GM12892 (cell line): Measurements from ENCODE around the gene HDAC4.

Experiments used
- DNase-seq: peaks from one replicate; pipeline ENCODE4 v3.0.0; 2011; ENCODE audit not compliant: insufficient read length
- FAIRE-seq: peaks from 2 replicates; lab custom pipeline; 2011; peaks lifted over from hg19 to GRCh38; lab: Jason Lieb, UNC
- POLR2A ChIP-seq: IDR thresholded peaks from 2 replicates; pipeline ENCODE4 v1.6.1; 2011; ENCODE audit warnings: low read depth, low read length, control low read depth
- POLR2AphosphoS5 ChIP-seq: IDR thresholded peaks from 2 replicates; pipeline ENCODE4 v1.6.1; 2011; ENCODE audit warnings: low read depth, low read length, control low read depth
- TAF1 ChIP-seq: IDR thresholded peaks from 2 replicates; pipeline ENCODE4 v1.6.1; 2011; ENCODE audit warnings: low read depth, mild to moderate bottlenecking, control low read depth, low read length, borderline replicate concordance

Gene HDAC4

GRCh38 chr2:239206851-239207250 lies 194.0 kb downstream of the HDAC4 start:
- DNase-seq (no peak), FAIRE-seq (no peak)
- TF ChIP-seq POLR2AphosphoS5, result no peak
- TF ChIP-seq POLR2A, result no peak
- TF ChIP-seq TAF1, result no peak

GRCh38 chr2:239206042-239206441 lies 194.8 kb downstream of the HDAC4 start:
- TF ChIP-seq POLR2A (no peak), TAF1 (no peak), POLR2AphosphoS5 (no peak)
- no peak for DNase-seq
- no peak for FAIRE-seq

GRCh38 chr2:239204876-239205468 lies 195.8 kb downstream of the HDAC4 start:
- FAIRE-seq (no peak), DNase-seq (no peak)
- no peak for TF ChIP-seq POLR2AphosphoS5
- TF ChIP-seq TAF1, result no peak
- TF ChIP-seq POLR2A, result no peak

GRCh38 chr2:239204136-239204875 lies 196.5 kb downstream of the HDAC4 start:
- FAIRE-seq, result no peak
- no peak for DNase-seq
- TF ChIP-seq POLR2AphosphoS5 (no peak), POLR2A (no peak), TAF1 (no peak)

GRCh38 chr2:239203443-239204135 lies 197.2 kb downstream of the HDAC4 start:
- FAIRE-seq, result no peak
- no peak for DNase-seq
- TF ChIP-seq TAF1 (no peak), POLR2AphosphoS5 (no peak), POLR2A (no peak)

- TF ChIP-seq POLR2AphosphoS5 (no peak), POLR2A (no peak)
- DNase-seq (no peak), FAIRE-seq (no peak)
Measured at GRCh38 chr2:239202836-239203235, 198.0 kb downstream of the HDAC4 start.

- FAIRE-seq (no peak), DNase-seq (no peak)
- TF ChIP-seq POLR2A, result no peak
- no peak for TF ChIP-seq TAF1
- TF ChIP-seq POLR2AphosphoS5, result no peak
Measured at GRCh38 chr2:239202343-239202742, 198.5 kb downstream of the HDAC4 start.

GRCh38 chr2:239201884-239202283 lies 198.9 kb downstream of the HDAC4 start:
- FAIRE-seq (no peak), DNase-seq (no peak)
- TF ChIP-seq POLR2AphosphoS5 (no peak), POLR2A (no peak), TAF1 (no peak)

- DNase-seq (no peak), FAIRE-seq (no peak)
- TF ChIP-seq TAF1 (no peak), POLR2A (no peak), POLR2AphosphoS5 (no peak)
Measured at GRCh38 chr2:239201531-239201876, 199.3 kb downstream of the HDAC4 start.

- FAIRE-seq (no peak), DNase-seq (no peak)
- TF ChIP-seq TAF1, result no peak
- no peak for TF ChIP-seq POLR2AphosphoS5
- TF ChIP-seq POLR2A, result no peak
Measured at GRCh38 chr2:239200646-239201530, 199.9 kb downstream of the HDAC4 start.
